K562 (cell line): ENCODE data around the gene GJC2. TPM values are rescaled to one million over a fixed set of nuclear protein-coding genes. Genes with fewer than 3 reads are reported as not detected.
A peak's percentile ranks its signal among the peaks of the same experiment; 100 is the strongest.

ENCODE experiments used
- CREB3 ChIP-seq: fragments of 450-650 bp; conservative IDR thresholded peaks from 2 replicates; pipeline ENCODE4 v1.6.1; 2016; ENCODE audit warnings: missing genetic modification characterization, low read depth, mild to moderate bottlenecking, missing compliant biosample characterization, moderate library complexity
- CREB5 ChIP-seq: fragments of 250-450 bp; sonication (Bioruptor Pico); IDR thresholded peaks from 2 replicates; pipeline ENCODE4 v1.5.0; 2020; ENCODE audit warnings: mild to moderate bottlenecking
- EP400 ChIP-seq: fragments of 450-650 bp; IDR thresholded peaks from 2 replicates; pipeline ENCODE4 v1.6.1; 2017; ENCODE audit warnings: antibody characterized with exemption, mild to moderate bottlenecking, moderate library complexity
- FOXP4 ChIP-seq: sonication (generic); formaldehyde crosslinking; IDR thresholded peaks from 2 replicates; pipeline ENCODE4 v1.8.0; 2022; ENCODE audit warnings: mild to moderate bottlenecking, missing genetic modification reagents, borderline replicate concordance
- GABPA ChIP-seq: fragments of 200-800 bp; sonication (Bioruptor generic); conservative IDR thresholded peaks from 2 replicates; pipeline ENCODE4 v1.6.1; 2016; ENCODE audit warnings: low read depth, missing genetic modification characterization, missing compliant biosample characterization
- MCM2 ChIP-seq: fragments of 450-650 bp; IDR thresholded peaks from 2 replicates; pipeline ENCODE4 v1.6.1; 2017; ENCODE audit warnings: low read depth, mild to moderate bottlenecking
- NKRF ChIP-seq: fragments of 450-650 bp; IDR thresholded peaks from 2 replicates; pipeline ENCODE4 v1.6.1; 2016; ENCODE audit warnings: borderline replicate concordance
- PRMT5 ChIP-seq: sonication (generic); formaldehyde crosslinking; IDR thresholded peaks from 2 replicates; pipeline ENCODE4 v1.5.0; 2020; ENCODE audit warnings: missing genetic modification reagents
- RNF219 ChIP-seq: fragments of 250-450 bp; sonication (Bioruptor Pico); IDR thresholded peaks from 2 replicates; pipeline ENCODE4 v1.5.0; 2022; ENCODE audit warnings: mild to moderate bottlenecking
- THAP7 ChIP-seq: fragments of 250-450 bp; sonication (Bioruptor Pico); IDR thresholded peaks from 2 replicates; pipeline ENCODE4 v1.5.0; 2021
- WHSC1 ChIP-seq: IDR thresholded peaks from one replicate; pipeline ENCODE4 v1.6.1; 2012; ENCODE audit warnings: low read length, control low read depth, inconsistent platforms
- ZBTB5 ChIP-seq: fragments of 450-650 bp; IDR thresholded peaks from 2 replicates; pipeline ENCODE4 v1.6.1; 2017; ENCODE audit warnings: antibody characterized with exemption
- ZNF174 ChIP-seq: fragments of 250-450 bp; sonication (Bioruptor Pico); IDR thresholded peaks from 2 replicates; pipeline ENCODE4 v1.4.0; 2020; ENCODE audit warnings: mild to moderate bottlenecking
- ZNF23 ChIP-seq: fragments of 250-450 bp; sonication (Bioruptor Pico); IDR thresholded peaks from 2 replicates; pipeline ENCODE4 v1.4.0; 2020; ENCODE audit warnings: mild to moderate bottlenecking
- ZNF3 ChIP-seq: fragments of 250-450 bp; sonication (Bioruptor Pico); IDR thresholded peaks from 2 replicates; pipeline ENCODE4 v1.5.0; 2021; ENCODE audit warnings: mild to moderate bottlenecking, moderate library complexity
- polyA plus RNA-seq, 8 experiments: library from polyadenylated mRNA; depleted of rRNA in 4 of 8; stranded (reverse) in 5 of 8; unstranded in 3 of 8; fragments of >200 nt; fragmentation: Nextera tagmentation in 2 of 8; fragmentation: Illumina TruSeq in 1 of 8; extraction: Ambion mirVana in 2 of 8; extraction: Trizol in 1 of 8; gene quantifications; 2 replicates each; pipeline versions ENCODE4 v1.2.1 to v1.2.3, GENCODE V29; 2011 to 2014; ENCODE audit warnings: inconsistent platforms in 1 of 8, missing spikeins in 1 of 8
- total RNA-seq, 7 experiments: library from RNA; depleted of rRNA in 6 of 7; stranded (reverse); fragments of >200 nt in 6 of 7; fragmentation: Illumina TruSeq in 2 of 7; extraction: Trizol in 2 of 7; gene quantifications; 2 replicates each; pipeline versions ENCODE4 v1.2.1 to v1.2.3, GENCODE V29; 2011 to 2021; ENCODE audit warnings: low replicate concordance in 1 of 7

Gene GJC2
- total and polyA plus RNA-seq, 9 of the 15 experiments (the other 6 are each of a cell fraction or from before 2014, with no cell fraction given) = 0.03 to 0.62 (median 0.11) TPM; not detected in 2

GRCh38 chr1:228164561-228165371 is 15.0 kb downstream of the GJC2 start (continued):
- TF ChIP-seq ZBTB5 (no peak), ZNF3 (CRISPR knock-in tag) (no peak), WHSC1 (no peak), FOXP4 (0 out of 2 replicates have a peak, but pooled peaks have one; percentile 34), EP400 (peak; percentile 25; the same call in 1 of the 2 replicates), PRMT5 (CRISPR knock-in tag) (no peak), MCM2 (no peak), THAP7 (CRISPR knock-in tag) (no peak), ZNF23 (CRISPR knock-in tag) (0 out of 2 replicates have a peak, but pooled peaks have one; percentile 16), NKRF (peak; percentile 65), CREB5 (CRISPR knock-in tag) (no peak), ZNF174 (CRISPR knock-in tag) (peak; percentile 68; the same call in 1 of the 2 replicates), RNF219 (CRISPR knock-in tag) (no peak), CREB3 (tag) (no peak), GABPA (tag) (no peak)
